ENCODE results near the gene CFAP91. TPM values are rescaled to one million over a fixed set of nuclear protein-coding genes. Genes with fewer than 3 reads are reported as not detected.

The CFAP91 gene
- total RNA-seq, 4 donors from 2014 or later = 2.6 to 7.8 (median 4.1) TPM

DNA sequence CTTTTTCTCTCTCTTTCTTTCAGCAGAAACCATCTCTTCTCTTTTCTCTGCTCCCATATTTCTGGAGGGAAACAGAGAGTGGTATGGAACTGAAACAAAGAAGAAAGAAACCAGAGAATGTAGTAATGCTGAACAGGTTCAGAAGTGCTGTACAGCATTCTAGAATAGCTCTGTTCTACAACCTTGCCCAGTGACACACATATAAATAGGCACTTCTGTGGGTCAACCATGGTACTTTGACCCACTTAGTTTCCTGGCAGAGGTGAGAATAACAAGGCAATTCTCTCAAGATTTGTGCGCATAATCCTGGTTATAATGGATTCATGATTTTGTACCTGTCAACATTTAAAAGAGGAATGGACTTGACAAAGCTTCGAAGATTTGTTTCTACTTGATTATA lies 12.3 kb downstream of the CFAP91 start:
- 92 to 94% methylated on average over 2 of the region's 2 CpGs for WGBS, 2 donors (ENCODE audit: low coverage in 1 of 2)
- TF ChIP-seq, protein P1, sequence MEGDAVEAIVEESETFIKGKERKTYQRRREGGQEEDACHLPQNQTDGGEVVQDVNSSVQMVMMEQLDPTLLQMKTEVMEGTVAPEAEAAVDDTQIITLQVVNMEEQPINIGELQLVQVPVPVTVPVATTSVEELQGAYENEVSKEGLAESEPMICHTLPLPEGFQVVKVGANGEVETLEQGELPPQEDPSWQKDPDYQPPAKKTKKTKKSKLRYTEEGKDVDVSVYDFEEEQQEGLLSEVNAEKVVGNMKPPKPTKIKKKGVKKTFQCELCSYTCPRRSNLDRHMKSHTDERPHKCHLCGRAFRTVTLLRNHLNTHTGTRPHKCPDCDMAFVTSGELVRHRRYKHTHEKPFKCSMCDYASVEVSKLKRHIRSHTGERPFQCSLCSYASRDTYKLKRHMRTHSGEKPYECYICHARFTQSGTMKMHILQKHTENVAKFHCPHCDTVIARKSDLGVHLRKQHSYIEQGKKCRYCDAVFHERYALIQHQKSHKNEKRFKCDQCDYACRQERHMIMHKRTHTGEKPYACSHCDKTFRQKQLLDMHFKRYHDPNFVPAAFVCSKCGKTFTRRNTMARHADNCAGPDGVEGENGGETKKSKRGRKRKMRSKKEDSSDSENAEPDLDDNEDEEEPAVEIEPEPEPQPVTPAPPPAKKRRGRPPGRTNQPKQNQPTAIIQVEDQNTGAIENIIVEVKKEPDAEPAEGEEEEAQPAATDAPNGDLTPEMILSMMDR (IDR thresholded peaks at IDR 0.05) = no peak
- TF ChIP-seq POLR2AphosphoS5 (IDR thresholded peaks at IDR 0.05) = no peak
- TF ChIP-seq POLR2A (IDR thresholded peaks at IDR 0.05) = no peak
- TF ChIP-seq EP300 (IDR thresholded peaks at IDR 0.05) = no peak
- H3K4me3 ChIP-seq = no peak overlapping the region
- H3K9me3 ChIP-seq = no peaks in the 10 kb centered on the region
- H3K27me3 ChIP-seq = no peaks in the 10 kb centered on the region
- peaks cover 0 to 37% of the 10 kb centered on the region in 2 donors for H3K36me3 ChIP-seq
- no peaks in the 10 kb centered on the region for H3K4me1 ChIP-seq
- no peak for ATAC-seq
- H3K27ac ChIP-seq = no peak overlapping the region

DNA sequence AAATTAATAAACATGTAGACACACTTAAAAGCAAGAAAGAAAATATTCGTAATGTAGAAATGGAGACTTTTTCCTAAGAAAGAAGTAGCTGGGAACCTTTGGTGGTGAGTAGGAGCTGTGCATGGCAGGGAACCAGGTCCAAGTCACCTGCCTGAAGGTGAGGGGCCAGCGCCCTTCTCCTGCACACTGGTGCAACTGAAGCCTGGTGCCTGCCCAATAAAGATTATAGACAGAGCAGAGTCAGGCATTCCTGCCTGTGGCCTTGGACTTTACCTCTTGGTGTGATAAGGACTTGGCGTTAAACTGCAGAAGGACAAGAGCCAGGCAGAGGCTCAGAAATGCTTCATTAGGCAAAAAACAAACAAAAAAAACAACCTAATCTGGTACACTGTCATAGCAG lies 14.2 kb downstream of the CFAP91 start:
- Histone ChIP-seq H3K4me1 (no peaks in the 10 kb centered on the region), H3K27me3 (no peaks in the 10 kb centered on the region), H3K4me3 (no peak overlapping the region), H3K27ac (no peak overlapping the region), H3K36me3 (peaks cover 0 to 37% of the 10 kb centered on the region in 2 donors), H3K9me3 (no peaks in the 10 kb centered on the region)
- WGBS, 2 donors (ENCODE audit: low coverage in 1 of 2) = 80 to 86% methylated on average over 1 to 3 of the region's 3 CpGs
- TF ChIP-seq POLR2A (IDR thresholded peaks at IDR 0.05) (no peak), EP300 (IDR thresholded peaks at IDR 0.05) (no peak), POLR2AphosphoS5 (IDR thresholded peaks at IDR 0.05) (no peak)
- TF ChIP-seq, protein P1 (IDR thresholded peaks at IDR 0.05) = no peak
- no peak for ATAC-seq

DNA sequence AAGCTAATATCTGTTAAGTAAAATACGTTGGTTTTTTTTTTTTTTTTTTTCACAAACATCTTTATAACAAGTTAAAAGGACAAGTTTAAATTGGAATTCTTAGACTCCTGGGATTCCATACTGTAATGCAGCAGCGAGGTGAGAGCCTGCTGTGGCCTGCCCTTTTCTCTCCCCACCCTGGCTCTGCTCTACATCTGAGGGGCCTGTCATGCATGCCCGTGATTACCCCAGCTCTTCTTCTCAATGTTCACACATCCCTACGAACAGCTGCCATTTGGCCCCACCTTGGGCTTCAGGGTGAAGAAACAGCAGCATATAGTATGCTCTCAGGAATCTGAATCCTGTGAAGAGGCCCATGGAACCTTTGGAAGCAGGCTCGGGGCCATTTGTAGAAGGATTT lies 14.7 kb downstream of the CFAP91 start:
- Histone ChIP-seq H3K27ac (no peak overlapping the region), H3K4me1 (no peaks in the 10 kb centered on the region), H3K36me3 (peaks cover 0 to 37% of the 10 kb centered on the region in 2 donors), H3K9me3 (no peaks in the 10 kb centered on the region), H3K27me3 (no peaks in the 10 kb centered on the region), H3K4me3 (no peak overlapping the region)
- TF ChIP-seq POLR2AphosphoS5 (IDR thresholded peaks at IDR 0.05) (no peak), EP300 (IDR thresholded peaks at IDR 0.05) (no peak), POLR2A (IDR thresholded peaks at IDR 0.05) (no peak)
- TF ChIP-seq, protein P1 (IDR thresholded peaks at IDR 0.05) = no peak
- ATAC-seq = no peak
- 74 to 76% methylated on average over 4 of the region's 5 CpGs for WGBS, 2 donors (ENCODE audit: low coverage in 1 of 2)

DNA sequence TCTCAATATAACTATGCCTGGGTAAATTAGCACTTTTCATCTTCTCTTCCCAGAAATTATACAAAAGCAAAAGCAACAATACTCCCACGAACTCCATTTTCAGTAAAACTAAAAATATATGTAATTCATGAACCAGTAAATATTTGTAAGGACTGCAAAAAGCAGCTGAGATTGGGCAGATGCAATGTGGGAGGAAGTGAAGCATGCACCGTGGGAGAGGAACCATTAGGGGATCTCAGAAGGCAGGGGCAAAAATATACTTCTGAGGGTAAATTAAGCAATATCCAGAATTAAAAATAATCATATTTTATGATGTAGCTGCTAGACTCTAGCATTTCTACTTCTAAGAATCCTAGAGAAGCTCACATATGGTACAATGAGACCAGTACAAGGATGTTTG lies 20.2 kb downstream of the CFAP91 start:
- Histone ChIP-seq H3K36me3 (peaks cover 0 to 16% of the 10 kb centered on the region in 2 donors), H3K4me3 (no peak overlapping the region), H3K9me3 (no peaks in the 10 kb centered on the region), H3K27me3 (no peaks in the 10 kb centered on the region), H3K27ac (no peak overlapping the region), H3K4me1 (no peaks in the 10 kb centered on the region)
- 44 to 57% methylated on average over 1 to 2 of the region's 2 CpGs for WGBS, 2 donors (ENCODE audit: low coverage in 1 of 2)
- TF ChIP-seq, protein P1 (IDR thresholded peaks at IDR 0.05) = no peak
- no peak for TF ChIP-seq EP300 (IDR thresholded peaks at IDR 0.05)
- TF ChIP-seq POLR2A (IDR thresholded peaks at IDR 0.05) = no peak
- no peak for ATAC-seq

DNA sequence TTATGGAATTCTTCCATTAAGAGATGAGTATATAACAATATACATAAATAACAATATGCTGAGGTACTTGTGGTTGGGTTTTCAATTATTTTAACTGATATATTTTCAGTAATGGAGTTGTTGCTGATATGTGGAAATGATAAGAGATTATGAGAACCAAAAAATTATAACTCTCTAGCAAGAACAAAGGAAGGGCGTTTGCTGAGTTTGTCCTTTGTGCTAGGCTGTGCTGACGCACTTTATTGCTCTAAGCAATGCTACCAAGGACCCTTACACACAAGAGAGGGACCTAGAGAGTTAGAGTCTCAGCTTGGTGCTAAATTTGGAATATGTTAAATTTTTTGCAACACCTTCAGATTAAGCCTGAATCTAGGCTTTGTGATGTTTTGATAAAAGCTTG lies 24.1 kb downstream of the CFAP91 start:
- no peaks in the 10 kb centered on the region for H3K27me3 ChIP-seq
- H3K9me3 ChIP-seq = no peaks in the 10 kb centered on the region
- H3K4me1 ChIP-seq = no peaks in the 10 kb centered on the region
- 80 to 82% methylated on average over 2 of the region's 2 CpGs for WGBS, 2 donors (ENCODE audit: low coverage in 1 of 2)
- H3K27ac ChIP-seq = no peak overlapping the region
- ATAC-seq = no peak
- no peak overlapping the region for H3K4me3 ChIP-seq
- H3K36me3 ChIP-seq = peaks cover 0 to 21% of the 10 kb centered on the region in 2 donors
- TF ChIP-seq EP300 (IDR thresholded peaks at IDR 0.05) (no peak), POLR2A (IDR thresholded peaks at IDR 0.05) (no peak), POLR2AphosphoS5 (IDR thresholded peaks at IDR 0.05) (no peak)
- TF ChIP-seq, protein P1 (IDR thresholded peaks at IDR 0.05) = no peak

Measured in gastroesophageal sphincter (tissue), 4 donors.